GM12878 (cell line): ENCODE data around the gene DYNC1H1. TPM values are rescaled to one million over a fixed set of nuclear protein-coding genes. Genes with fewer than 3 reads are reported as not detected.

Source experiments
- ATAC-seq: fragments of 200-7000 bp; cut with Tn5 transposase; 3 replicates; pipeline ENCODE4 v1.9.1; 2020; ENCODE audit warnings: mild to moderate bottlenecking, moderate library complexity
- BruUV-seq: library from RNA; stranded (reverse); fragments of 400-500 nt; replicated peaks from 2 replicates; lab custom pipeline; 2021; lab: Mats Ljungman, UMichigan
- CTCF ChIA-PET: fragments of 300-600 bp; sonication (Branson Sonifier 250); formaldehyde crosslinking; extraction: SDS; loops from one replicate; lab custom pipeline; 2021; ENCODE audit warnings: inconsistent platforms; lab: Yijun Ruan, JAX
- POLR2A ChIA-PET: fragments of 350-600 bp; formaldehyde crosslinking; extraction: SDS; loops from one replicate; lab custom pipeline; 2021; ENCODE audit warnings: inconsistent platforms; lab: Charles Lee
- RAD21 ChIA-PET: fragments of 300-600 bp; sonication (Branson Sonifier 250); formaldehyde crosslinking; loops from one replicate; lab custom pipeline; 2023; ENCODE audit warnings: antibody characterized with exemption; ENCODE audit not compliant: unreplicated experiment; lab: Charles Lee
- SMC1A ChIA-PET: fragments of 300-600 bp; sonication (Branson Sonifier 250); formaldehyde crosslinking; loops from one replicate; lab custom pipeline; 2023; ENCODE audit not compliant: unreplicated experiment, uncharacterized antibody; lab: Charles Lee
- DNase-seq: peaks from one replicate; pipeline ENCODE4 v3.0.0-alpha.2; 2011; ENCODE audit warnings: low read depth, low spot score
- FAIRE-seq: peaks from 3 replicates; lab custom pipeline; 2011; peaks lifted over from hg19 to GRCh38; lab: Jason Lieb, UNC
- H2AFZ ChIP-seq: 2 replicates; pipeline ENCODE4 v1.6.0; 2011; ENCODE audit warnings: low read depth, low read length, control low read depth; ENCODE audit not compliant: control insufficient read depth
- H3K27ac ChIP-seq: 2 replicates; pipeline ENCODE4 v1.5.1; 2011; ENCODE audit warnings: control low read depth; ENCODE audit not compliant: control insufficient read depth, insufficient read depth
- H3K27me3 ChIP-seq, 2 experiments: replicated peaks in 1 of 2; 2 replicates each; pipeline versions ENCODE4 v1.6.0 to v1.6.1; 2011; ENCODE audit warnings: low read length in 1 of 2; ENCODE audit not compliant: control insufficient read depth in 2 of 2, insufficient read depth in 2 of 2
- H3K36me3 ChIP-seq, 2 experiments: 2 replicates each; pipeline ENCODE4 v1.5.1; 2011; ENCODE audit warnings: low read length in 1 of 2; ENCODE audit not compliant: control insufficient read depth in 2 of 2, insufficient read depth in 2 of 2
- H3K4me1 ChIP-seq: 2 replicates; pipeline ENCODE4 v1.6.1; 2011; ENCODE audit warnings: mild to moderate bottlenecking, low read length, moderate library complexity, mixed read lengths; ENCODE audit not compliant: control insufficient read depth, insufficient read depth
- H3K4me2 ChIP-seq: 2 replicates; pipeline ENCODE4 v1.6.0; 2011; ENCODE audit warnings: control low read depth; ENCODE audit not compliant: control insufficient read depth, insufficient read depth
- H3K4me3 ChIP-seq: fragments of 200-600 bp; sonication (generic); 2 replicates; pipeline ENCODE4 v1.5.1; 2016
- H3K79me2 ChIP-seq: 2 replicates; pipeline ENCODE4 v1.6.0; 2011; ENCODE audit warnings: low read length; ENCODE audit not compliant: control insufficient read depth, insufficient read depth
- H3K9ac ChIP-seq: 2 replicates; pipeline ENCODE4 v1.8.0; 2011; ENCODE audit warnings: low read length, control low read depth, mixed read lengths; ENCODE audit not compliant: control insufficient read depth, insufficient read depth
- H3K9me3 ChIP-seq: replicated peaks from 3 replicates; pipeline ENCODE4 v1.5.1; 2011; ENCODE audit warnings: mild to moderate bottlenecking, low read length; ENCODE audit not compliant: control insufficient read depth, insufficient read depth
- H4K20me1 ChIP-seq: 2 replicates; pipeline ENCODE4 v1.6.0; 2011; ENCODE audit not compliant: control insufficient read depth, insufficient read depth
- ATF7 ChIP-seq: fragments of 450-650 bp; IDR thresholded peaks from 2 replicates; pipeline ENCODE4 v1.6.1; 2016; ENCODE audit warnings: low read depth, mild to moderate bottlenecking
- BRCA1 ChIP-seq: IDR thresholded peaks from 2 replicates; pipeline ENCODE4 v1.6.1; 2011; ENCODE audit warnings: low read depth, low read length, improper control_type of control experiment
- HDAC6 ChIP-seq: fragments of 200-600 bp; sonication (generic); IDR thresholded peaks from one replicate; pipeline ENCODE4 v1.8.0; 2017; ENCODE audit warnings: antibody characterized with exemption; ENCODE audit not compliant: unreplicated experiment
- KDM1A ChIP-seq: fragments of 200-600 bp; sonication (generic); IDR thresholded peaks from 2 replicates; pipeline ENCODE4 v1.6.1; 2016; ENCODE audit warnings: borderline replicate concordance
- MLLT1 ChIP-seq: fragments of 450-650 bp; IDR thresholded peaks from 2 replicates; pipeline ENCODE4 v1.6.1; 2016; ENCODE audit warnings: mild to moderate bottlenecking
- MYB ChIP-seq: fragments of 150-350 bp; IDR thresholded peaks from 2 replicates; pipeline ENCODE4 v1.6.1; 2014; ENCODE audit warnings: mild to moderate bottlenecking, low read depth, low read length, borderline replicate concordance
- NBN ChIP-seq: fragments of 450-650 bp; IDR thresholded peaks from 2 replicates; pipeline ENCODE4 v1.6.1; 2016
- NKRF ChIP-seq: fragments of 450-650 bp; conservative IDR thresholded peaks from 2 replicates; pipeline ENCODE4 v1.6.1; 2017; ENCODE audit warnings: mild to moderate bottlenecking, moderate library complexity
- PAX8 ChIP-seq: fragments of 450-650 bp; IDR thresholded peaks from 2 replicates; pipeline ENCODE4 v1.6.1; 2017; ENCODE audit warnings: mild to moderate bottlenecking, moderate library complexity
- PBX3 ChIP-seq: IDR thresholded peaks from 2 replicates; pipeline ENCODE4 v1.6.1; 2011; ENCODE audit warnings: mild to moderate bottlenecking, low read depth, low read length, moderate library complexity; ENCODE audit not compliant: insufficient replicate concordance
- TAF1 ChIP-seq: IDR thresholded peaks from 2 replicates; pipeline ENCODE4 v1.6.1; 2011; ENCODE audit warnings: mild to moderate bottlenecking, low read depth, low read length, borderline replicate concordance
- USF2 ChIP-seq: IDR thresholded peaks from 2 replicates; pipeline ENCODE4 v1.6.1; 2011; ENCODE audit warnings: low read depth, low read length, improper control_type of control experiment, borderline replicate concordance
- WGBS: methylation state at CpG from one replicate; pipeline ENCODE4 v1.1.6; 2016; ENCODE audit warnings: low lambda C conversion rate; ENCODE audit not compliant: insufficient replicate concordance, insufficient coverage; ENCODE audit errors: missing lambda C conversion rate; 5-methylcytosine and 5-hydroxymethylcytosine counted together
- in situ Hi-C: fragments of 300-500 bp; cut with MboI; formaldehyde crosslinking; loops from 9 replicates; pipeline ENCODE4 v1.14.3; 2018; ENCODE audit warnings: mixed read lengths
- intact Hi-C: fragments of 100-400 bp; cut with micrococcal nuclease; formaldehyde crosslinking; loops from one replicate; pipeline ENCODE4 v1.14.2; 2022; ENCODE audit not compliant: unreplicated experiment
- polyA plus RNA-seq, 11 experiments: library from polyadenylated mRNA; depleted of rRNA in 4 of 11; unstranded in 6 of 11; stranded (reverse) in 5 of 11; fragments of >200 nt; fragmentation: Nextera tagmentation in 4 of 11; fragmentation: Illumina TruSeq in 1 of 11; extraction: Ambion mirVana in 4 of 11; extraction: Trizol in 1 of 11; gene quantifications; 1 replicate in 1 of 11; 2 replicates in 10 of 11; pipeline versions ENCODE4 v1.2.1 to v1.2.3, GENCODE V29; 2011 to 2016; ENCODE audit warnings: inconsistent platforms in 2 of 11, missing spikeins in 2 of 11, low read depth in 1 of 11
- total RNA-seq, 4 experiments: library from RNA; depleted of rRNA in 3 of 4; stranded (reverse); fragments of >200 nt in 3 of 4; fragmentation: Illumina TruSeq in 1 of 4; extraction: Trizol in 1 of 4; gene quantifications; 2 replicates each; pipeline versions ENCODE4 v1.2.1 to v1.2.3, GENCODE V29; 2013 to 2021

Gene DYNC1H1
- total and polyA plus RNA-seq, 10 of the 15 experiments (the other 5 are each of a cell fraction or from before 2014, with no cell fraction given) = 38.4 to 291 (median 111) TPM

GRCh38 chr14:101947577-101947903 lies 16.8 kb upstream of the DYNC1H1 start (continued):
- peak; percentile 75 for TF ChIP-seq NKRF

- ChIA-PET CTCF (interaction anchor here (0.7 to 10.0 kb wide), 15 partner anchors 12 to 370 kb away, joined by 3 to 80 read pairs (median 4); no protein-coding TSS in a partner anchor), POLR2A (interaction anchor here (0.6 to 2.6 kb wide), 7 partner anchors 10 to 402 kb away, joined by 3 to 11 read pairs (median 5); no protein-coding TSS in a partner anchor), RAD21 (interaction anchor here (0.9 to 2.2 kb wide), 10 partner anchors 12 to 366 kb away, joined by 3 to 11 read pairs (median 4); no protein-coding TSS in a partner anchor), SMC1A (interaction anchor here (0.7 to 2.8 kb wide), 8 partner anchors 10 to 241 kb away, joined by 3 to 16 read pairs (median 5); no protein-coding TSS in a partner anchor)
- peak; percentile 100 for DNase-seq
- intact Hi-C loops (loop anchor here (2.0 to 10.0 kb wide), 5 partner anchors 17 to 369 kb away; partner anchors contain the start of genes DYNC1H1, PPP2R5C and ZNF839), in situ Hi-C loops (no loop called here)
- WGBS = 1% methylated on average over 53 of the region's 53 CpGs
- Histone ChIP-seq H3K4me2 (peak overlapping the region; percentile 98), H2AFZ (peak overlapping the region; percentile 67), H3K9me3 (no peaks in the 10 kb centered on the region), H3K27me3 (no peaks in the 10 kb centered on the region), H3K9ac (peak overlapping the region; percentile 89), H3K36me3 (no peaks in the 10 kb centered on the region), H4K20me1 (no peaks in the 10 kb centered on the region), H3K79me2 (peaks cover 10% of the 10 kb centered on the region), H3K4me1 (peaks cover 2% of the 10 kb centered on the region; the same call in 1 of the 2 replicates), H3K4me3 (peak overlapping the region; percentile 99), H3K27ac (peak overlapping the region; percentile 83)
- ATAC-seq = peak; percentile 99
- FAIRE-seq = peak; percentile 99
- BruUV-seq = no TSS peak
- TF ChIP-seq ATF7 (peak; percentile 86), NBN (peak; percentile 97), BRCA1 (peak; percentile 100), MYB (no peak), PBX3 (peak; percentile 18), KDM1A (no peak), USF2 (peak; percentile 99), NKRF (peak; percentile 95), PAX8 (no peak), MLLT1 (peak; percentile 18), TAF1 (peak; percentile 52; the same call in 1 of the 2 replicates), HDAC6 (peak; percentile 48)
Measured at GRCh38 chr14:101947904-101948665, 16.3 kb upstream of the DYNC1H1 start.
